ENCODE results near the gene CDK5R2.
A peak's percentile ranks its signal among the peaks of the same experiment; 100 is the strongest.

Gene CDK5R2

GRCh38 chr2:219002395-219003266 lies 43.2 kb downstream of the CDK5R2 start:
- no peak for DNase-seq (ENCODE audit: low spot score)

GRCh38 chr2:219003267-219003634 lies 43.8 kb downstream of the CDK5R2 start:
- DNase-seq (ENCODE audit: low spot score): no peak

- no peak for DNase-seq (ENCODE audit: low spot score)
Measured at GRCh38 chr2:219003979-219004378, 44.5 kb downstream of the CDK5R2 start.

- DNase-seq (ENCODE audit: low spot score): no peak
Measured at GRCh38 chr2:219009294-219009693, 49.8 kb downstream of the CDK5R2 start.

GRCh38 chr2:219010162-219010756 lies 50.8 kb downstream of the CDK5R2 start:
- DNase-seq (ENCODE audit: low spot score): peak; percentile 61

GRCh38 chr2:219010873-219011272 lies 51.4 kb downstream of the CDK5R2 start:
- no peak for DNase-seq (ENCODE audit: low spot score)

All from germinal center (tissue), 1 donor.